K562 (cell line): ENCODE results near the gene KIF17. TPM values are rescaled to one million over a fixed set of nuclear protein-coding genes. Genes with fewer than 3 reads are reported as not detected.

ENCODE experiments used
- ATAC-seq: fragments of 200-7000 bp; cut with Tn5 transposase; 3 replicates; pipeline ENCODE4 v1.9.1; 2020; ENCODE audit warnings: moderate library complexity
- BruUV-seq: library from RNA; stranded (reverse); fragments of 400-500 nt; replicated peaks from 2 replicates; lab custom pipeline; 2021; lab: Mats Ljungman, UMichigan
- CTCF ChIA-PET: fragments of 300-600 bp; formaldehyde crosslinking; extraction: SDS; loops from one replicate; lab custom pipeline; 2021; ENCODE audit warnings: low intra/inter-chr PET ratio; lab: Yijun Ruan, JAX
- POLR2A ChIA-PET: fragments of 300-600, 350-650 bp; sonication (Branson Sonifier 250); formaldehyde crosslinking; extraction: SDS; loops from one replicate; lab custom pipeline; 2021; ENCODE audit warnings: antibody characterized with exemption, inconsistent platforms; lab: Yijun Ruan, JAX
- DNase-seq, 4 experiments: peaks; one replicate each; pipeline versions ENCODE4 v3.0.0 to v3.0.0-alpha.2; 2011 to 2018; ENCODE audit warnings: low spot score in 3 of 4, mixed read lengths in 3 of 4; ENCODE audit errors: extremely low read depth in 1 of 4
- FAIRE-seq: peaks from 2 replicates; lab custom pipeline; 2011; peaks lifted over from hg19 to GRCh38; lab: Jason Lieb, UNC
- H2AFZ ChIP-seq: 2 replicates; pipeline ENCODE4 v1.6.0; 2011; ENCODE audit warnings: low read depth, low read length, control low read depth, inconsistent platforms
- H3K27ac ChIP-seq: fragments of 200-600 bp; 3 replicates; pipeline ENCODE4 v1.8.0; 2011; ENCODE audit warnings: low read depth, mild to moderate bottlenecking, control low read depth, inconsistent platforms, low read length, moderate library complexity, mixed read lengths; ENCODE audit errors: extremely low read depth
- H3K27me3 ChIP-seq, 2 experiments: fragments of 300-600 bp in 1 of 2; 2 replicates in 1 of 2; 3 replicates in 1 of 2; pipeline versions ENCODE4 v1.6.0 to v1.8.0; 2011; ENCODE audit warnings: inconsistent platforms in 2 of 2, low read length in 2 of 2, mild to moderate bottlenecking in 1 of 2, mixed read lengths in 1 of 2, moderate library complexity in 1 of 2; ENCODE audit not compliant: control insufficient read depth in 2 of 2, insufficient read depth in 2 of 2
- H3K36me3 ChIP-seq: fragments of 300-600 bp; 3 replicates; pipeline ENCODE4 v1.8.0; 2011; ENCODE audit warnings: mild to moderate bottlenecking, low read length, inconsistent platforms; ENCODE audit not compliant: control insufficient read depth, insufficient read depth
- H3K4me1 ChIP-seq, 2 experiments: fragments of 200-600 bp in 1 of 2; replicated peaks in 1 of 2; 2 replicates in 1 of 2; 3 replicates in 1 of 2; pipeline versions ENCODE4 v1.5.1 to v1.8.0; 2011; ENCODE audit warnings: inconsistent platforms in 2 of 2, low read length in 2 of 2, mild to moderate bottlenecking in 1 of 2, mixed read lengths in 1 of 2, moderate library complexity in 1 of 2; ENCODE audit not compliant: control insufficient read depth in 2 of 2, insufficient read depth in 2 of 2
- H3K4me2 ChIP-seq: 2 replicates; pipeline ENCODE4 v1.6.1; 2011; ENCODE audit warnings: low read length, control low read depth, inconsistent platforms, mixed read lengths; ENCODE audit not compliant: insufficient read depth
- H3K4me3 ChIP-seq: fragments of 200-600 bp; sonication (generic), shearing (Covaris generic); 2 replicates; pipeline ENCODE4 v1.5.1; 2016; ENCODE audit warnings: control low read depth, inconsistent platforms
- H3K79me2 ChIP-seq: fragments of 200-600 bp; 3 replicates; pipeline ENCODE4 v1.8.0; 2011; ENCODE audit warnings: low read length, inconsistent platforms; ENCODE audit not compliant: control insufficient read depth, insufficient read depth
- H3K9ac ChIP-seq, 2 experiments: 2 replicates each; pipeline versions ENCODE4 v1.6.0 to v1.6.1; 2011; ENCODE audit warnings: low read depth in 2 of 2, low read length in 2 of 2, control low read depth in 1 of 2, inconsistent platforms in 1 of 2, mild to moderate bottlenecking in 1 of 2, mixed read lengths in 1 of 2; ENCODE audit not compliant: insufficient read depth in 1 of 2
- H3K9me1 ChIP-seq: one replicate; pipeline ENCODE4 v1.6.0; 2011; ENCODE audit warnings: inconsistent platforms, mild to moderate bottlenecking, low read length, moderate library complexity; ENCODE audit not compliant: control insufficient read depth, insufficient read depth
- H3K9me3 ChIP-seq: replicated peaks from 2 replicates; pipeline ENCODE4 v1.5.1; 2011; ENCODE audit warnings: low read depth, low read length, inconsistent platforms; ENCODE audit not compliant: control insufficient read depth, insufficient read depth
- H4K20me1 ChIP-seq: replicated peaks from 2 replicates; pipeline ENCODE4 v1.6.1; 2011; ENCODE audit warnings: low read length, inconsistent platforms, mixed read lengths; ENCODE audit not compliant: control insufficient read depth, insufficient read depth
- ARID1B ChIP-seq: fragments of 450-650 bp; IDR thresholded peaks from 2 replicates; pipeline ENCODE4 v1.6.1; 2016; ENCODE audit warnings: antibody characterized with exemption, mild to moderate bottlenecking, inconsistent platforms
- CBFB ChIP-seq: sonication (generic); formaldehyde crosslinking; IDR thresholded peaks from 2 replicates; pipeline ENCODE4 v1.4.0; 2020; ENCODE audit warnings: mild to moderate bottlenecking, missing genetic modification reagents
- E2F1 ChIP-seq: sonication (generic); formaldehyde crosslinking; IDR thresholded peaks from 2 replicates; pipeline ENCODE4 v1.8.1; 2023; ENCODE audit warnings: mild to moderate bottlenecking, missing genetic modification reagents, moderate library complexity
- HDAC2 ChIP-seq: fragments of 450-650 bp; IDR thresholded peaks from 2 replicates; pipeline ENCODE4 v1.6.1; 2016; ENCODE audit warnings: mild to moderate bottlenecking
- HEY1 ChIP-seq: fragments of 250-450 bp; sonication (Bioruptor Pico); IDR thresholded peaks from 2 replicates; pipeline ENCODE4 v1.5.0; 2020; ENCODE audit warnings: mild to moderate bottlenecking, moderate library complexity, borderline replicate concordance
- HNRNPH1 ChIP-seq: fragments of 200-400 bp; formaldehyde crosslinking; optimal IDR thresholded peaks from 2 replicates; pipeline ENCODE3; 2017; ENCODE audit warnings: low read depth, mild to moderate bottlenecking, low read length, moderate library complexity
- HNRNPK ChIP-seq: fragments of 200-400 bp; formaldehyde crosslinking; IDR thresholded peaks from one replicate; pipeline ENCODE4 v1.6.1; 2018; ENCODE audit warnings: mild to moderate bottlenecking, low read depth, low read length; ENCODE audit not compliant: poor library complexity, severe bottlenecking
- ILK ChIP-seq: fragments of 450-650 bp; IDR thresholded peaks from 2 replicates; pipeline ENCODE4 v1.6.1; 2016; ENCODE audit warnings: missing genetic modification characterization, low read depth, mild to moderate bottlenecking, missing compliant biosample characterization, moderate library complexity, borderline replicate concordance
- MCM2 ChIP-seq: fragments of 450-650 bp; IDR thresholded peaks from 2 replicates; pipeline ENCODE4 v1.6.1; 2017; ENCODE audit warnings: low read depth, mild to moderate bottlenecking
- RHOXF2B ChIP-seq: fragments of 250-450 bp; sonication (Bioruptor Pico); conservative IDR thresholded peaks from 2 replicates; pipeline ENCODE4 v1.5.1; 2021
- RNF219 ChIP-seq: fragments of 250-450 bp; sonication (Bioruptor Pico); IDR thresholded peaks from 2 replicates; pipeline ENCODE4 v1.5.0; 2022; ENCODE audit warnings: mild to moderate bottlenecking
- STAT5B ChIP-seq: fragments of 250-450 bp; sonication (Bioruptor Pico); IDR thresholded peaks from 2 replicates; pipeline ENCODE4 v1.8.0; 2021; ENCODE audit warnings: mild to moderate bottlenecking, inconsistent platforms
- TGIF2 ChIP-seq: sonication (generic); formaldehyde crosslinking; IDR thresholded peaks from 2 replicates; pipeline ENCODE4 v1.8.1; 2022; ENCODE audit warnings: mild to moderate bottlenecking, missing genetic modification reagents, moderate library complexity
- ZKSCAN1 ChIP-seq: fragments of 150-350 bp; IDR thresholded peaks from 2 replicates; pipeline ENCODE4 v1.6.1; 2016; ENCODE audit warnings: low read depth, low read length
- ZNF224 ChIP-seq: sonication (generic); formaldehyde crosslinking; IDR thresholded peaks from 2 replicates; pipeline ENCODE4 v1.8.0; 2022; ENCODE audit warnings: mild to moderate bottlenecking, missing genetic modification reagents
- ZNF280B ChIP-seq: fragments of 250-450 bp; sonication (Bioruptor Pico); IDR thresholded peaks from 2 replicates; pipeline ENCODE4 v1.5.1; 2021; ENCODE audit warnings: mild to moderate bottlenecking
- WGBS: fragments of 100-300 bp; shearing (Covaris generic); methylation state at CpG from one replicate; pipeline ENCODE4 v1.1.6; 2016; ENCODE audit warnings: low coverage, mixed read lengths; ENCODE audit not compliant: insufficient coverage; ENCODE audit errors: missing lambda C conversion rate; 5-methylcytosine and 5-hydroxymethylcytosine counted together
- in situ Hi-C: fragments of 300-500 bp; cut with MboI; formaldehyde crosslinking; loops from 4 replicates; pipeline ENCODE4 v1.15.0; 2018; ENCODE audit warnings: inconsistent platforms, mixed read lengths
- intact Hi-C: fragments of 100-400 bp; cut with micrococcal nuclease; formaldehyde crosslinking; loops from 2 replicates; pipeline ENCODE4 v1.14.2; 2022
- polyA plus RNA-seq, 8 experiments: library from polyadenylated mRNA; depleted of rRNA in 4 of 8; stranded (reverse) in 5 of 8; unstranded in 3 of 8; fragments of >200 nt; fragmentation: Nextera tagmentation in 2 of 8; fragmentation: Illumina TruSeq in 1 of 8; extraction: Ambion mirVana in 2 of 8; extraction: Trizol in 1 of 8; gene quantifications; 2 replicates each; pipeline versions ENCODE4 v1.2.1 to v1.2.3, GENCODE V29; 2011 to 2014; ENCODE audit warnings: inconsistent platforms in 1 of 8, missing spikeins in 1 of 8
- total RNA-seq, 7 experiments: library from RNA; depleted of rRNA in 6 of 7; stranded (reverse); fragments of >200 nt in 6 of 7; fragmentation: Illumina TruSeq in 2 of 7; extraction: Trizol in 2 of 7; gene quantifications; 2 replicates each; pipeline versions ENCODE4 v1.2.1 to v1.2.3, GENCODE V29; 2011 to 2021; ENCODE audit warnings: low replicate concordance in 1 of 7

The KIF17 gene
- total and polyA plus RNA-seq, 9 of the 15 experiments (the other 6 are each of a cell fraction or from before 2014, with no cell fraction given): 0.04 to 0.47 (median 0.18) TPM; not detected in 5

- Histone ChIP-seq H3K9ac (no peak overlapping the region; a peak in 1 of 4 replicates), H3K79me2 (no peaks in the 10 kb centered on the region), H2AFZ (no peak overlapping the region), H3K9me1 (no peaks in the 10 kb centered on the region), H3K4me3 (no peak overlapping the region), H3K36me3 (no peaks in the 10 kb centered on the region), H3K4me2 (no peak overlapping the region), H3K4me1 (peaks cover 0 to 62% of the 10 kb centered on the region in 2 experiments; a peak in 2 of 5 replicates), H3K27ac (no peak overlapping the region), H3K9me3 (no peaks in the 10 kb centered on the region; the same call in 1 of the 2 replicates)
- intact Hi-C loops: no loop called here
- CTCF ChIA-PET: no interaction called here
- WGBS: 29% methylated on average over 4 of the region's 4 CpGs
- no peak for DNase-seq
- no TSS peak for BruUV-seq
- ATAC-seq: no peak
- POLR2A ChIA-PET: interaction anchor here (0.8 to 1.5 kb wide), 2 partner anchors 10 to 54 kb away, joined by 3 to 5 read pairs; no protein-coding TSS in a partner anchor
- in situ Hi-C loops: no loop called here
- TF ChIP-seq STAT5B (CRISPR knock-in tag) (no peak), ZKSCAN1 (no peak), TGIF2 (CRISPR knock-in tag) (no peak), E2F1 (CRISPR knock-in tag) (no peak), HNRNPH1 (no peak), HDAC2 (no peak), ZNF280B (CRISPR knock-in tag) (no peak), MCM2 (no peak), RHOXF2B (CRISPR knock-in tag) (no peak), CBFB (no peak), ILK (tag) (no peak), ZNF224 (CRISPR knock-in tag) (no peak), RNF219 (CRISPR knock-in tag) (no peak), HNRNPK (no peak), HEY1 (CRISPR knock-in tag) (no peak), ARID1B (no peak)
- TF ChIP-seq, all 486 proteins: peak for 0
- FAIRE-seq: no peak
- Histone ChIP-seq H3K27me3 (peaks cover 20 to 82% of the 10 kb centered on the region in 2 experiments; a peak in 4 of 5 replicates), H4K20me1 (peaks cover 13% of the 10 kb centered on the region)
Measured at GRCh38 chr1:20723159-20723536, 5.3 kb upstream of the KIF17 start.
